ENCODE results near the gene CASP14. TPM values are rescaled to one million over a fixed set of nuclear protein-coding genes. Genes with fewer than 3 reads are reported as not detected.

Gene CASP14
- total and polyA plus RNA-seq, 2 of the 8 experiments (the other 6 are each of a cell fraction or from before 2014, with no cell fraction given) = not detected

- no peak overlapping the region for H3K4ac ChIP-seq (replicated peaks; ENCODE audit: insufficient read length, low read depth, low read length)
- no peak overlapping the region for H2AK5ac ChIP-seq (ENCODE audit: low read depth, low read length)
- H3K23me2 ChIP-seq (ENCODE audit: low read depth, low read length) = 0 out of 2 replicates have a peak, but pooled peaks cover 3% of the 10 kb centered on the region
- H3K18ac ChIP-seq (ENCODE audit: extremely low read depth, low read length) = no peak overlapping the region
- H4K91ac ChIP-seq (replicated peaks; ENCODE audit: insufficient read length, low read length) = no peak overlapping the region
- CTCF ChIA-PET (ENCODE audit: partially characterized antibody) = interaction anchor here (1.1 to 2.0 kb wide), 5 partner anchors 11 to 301 kb away, joined by 3 to 7 read pairs (median 6); no protein-coding TSS in a partner anchor
- no peak overlapping the region for H4K5ac ChIP-seq (ENCODE audit: insufficient read length, low read depth, low read length)
- H3K27me3 ChIP-seq (replicated peaks in 1 of 4; ENCODE audit: control insufficient read depth in 3 of 4, extremely low read depth in 1 of 4, insufficient read depth in 3 of 4, low read length in 3 of 4) = peaks cover 0 to 3% (median 0%) of the 10 kb centered on the region in 4 experiments; a peak in 1 of 7 replicates
- DNase-seq (ENCODE audit: low read depth in 1 of 2, low spot score in 2 of 2) (no peak), FAIRE-seq (no peak)
- H2BK12ac ChIP-seq (ENCODE audit: low read depth, low read length) = no peak overlapping the region
- no peaks in the 10 kb centered on the region for H3K36me3 ChIP-seq (ENCODE audit: control insufficient read depth in 2 of 4, insufficient read depth in 4 of 4, low read length in 3 of 4)
- H3K9ac ChIP-seq (replicated peaks in 1 of 4; ENCODE audit: extremely low read depth in 1 of 4, low read depth in 3 of 4, low read length in 3 of 4) = no peak overlapping the region
- no peak overlapping the region for H3K23ac ChIP-seq (ENCODE audit: insufficient read length)
- no peaks in the 10 kb centered on the region for H4K20me1 ChIP-seq (replicated peaks in 1 of 2; ENCODE audit: control insufficient read depth in 1 of 2, insufficient read depth in 2 of 2, low read length in 2 of 2)
- no peak overlapping the region for H3K14ac ChIP-seq (ENCODE audit: insufficient read length)
- no peak overlapping the region for H2BK20ac ChIP-seq (ENCODE audit: low read length)
- 79% methylated on average over 11 of the region's 11 CpGs; no CpG with 5 or more reads in 1 of the 2 experiments for WGBS, 2 experiments (ENCODE audit: extremely low coverage in 1 of 2, insufficient coverage in 1 of 2, insufficient read length in 1 of 2, insufficient replicate concordance in 2 of 2, low coverage in 1 of 2, low lambda C conversion rate in 2 of 2, missing lambda C conversion rate in 1 of 2)
- no peaks in the 10 kb centered on the region for H3K79me1 ChIP-seq (ENCODE audit: low read depth, low read length)
- no peak overlapping the region for H3K4me2 ChIP-seq (ENCODE audit: insufficient read depth in 1 of 2, low read depth in 2 of 2, low read length in 2 of 2)
- H2BK15ac ChIP-seq (ENCODE audit: low read length) = no peak overlapping the region
- no peak overlapping the region for H3K27ac ChIP-seq (ENCODE audit: low read depth, low read length)
- POLR2A ChIA-PET (ENCODE audit: partially characterized antibody) = no interaction called here
- H4K8ac ChIP-seq (ENCODE audit: extremely low read depth, insufficient read depth, low read length) = no peak overlapping the region
- H3K4me1 ChIP-seq (replicated peaks in 1 of 4; ENCODE audit: control insufficient read depth in 3 of 4, insufficient read depth in 4 of 4, low read length in 3 of 4) = no peaks in the 10 kb centered on the region
- no peak overlapping the region for H2AFZ ChIP-seq (ENCODE audit: low read length)
- H3K56ac ChIP-seq (replicated peaks; ENCODE audit: insufficient read length, low read depth, low read length) = no peak overlapping the region
- H3K9me3 ChIP-seq (ENCODE audit: insufficient read depth in 2 of 2, low read depth in 1 of 2, low read length in 1 of 2) = no peaks in the 10 kb centered on the region; a peak in 1 of 4 replicates
- H2BK5ac ChIP-seq (ENCODE audit: low read depth, low read length) = no peak overlapping the region
- H2BK120ac ChIP-seq (replicated peaks; ENCODE audit: low read depth, low read length) = no peak overlapping the region
- no peaks in the 10 kb centered on the region for H3K79me2 ChIP-seq (ENCODE audit: control insufficient read depth in 1 of 2, insufficient read depth in 2 of 2, low read length in 2 of 2)
- no peak overlapping the region for H3K4me3 ChIP-seq (ENCODE audit: extremely low read depth in 1 of 4, insufficient read depth in 2 of 4, low read depth in 3 of 4, low read length in 4 of 4)
- TF ChIP-seq TAF1 (IDR thresholded peaks at IDR 0.05; ENCODE audit: low read depth, low read length) = no peak
- no peak for TF ChIP-seq CHD1 (IDR thresholded peaks at IDR 0.05; ENCODE audit: low read depth, low read length)
- no peak for TF ChIP-seq SIRT6 (IDR thresholded peaks at IDR 0.05; ENCODE audit: low read length)
Observed at GRCh38 chr19:15087182-15087581, 37.9 kb downstream of the CASP14 start.
